A549 (cell line): ENCODE results near the gene ERMAP. TPM values are rescaled to one million over a fixed set of nuclear protein-coding genes. Genes with fewer than 3 reads are reported as not detected.
"Not testable (repeated sequence)": the region's sequence is repeated elsewhere in the genome, so short reads cannot be mapped to it uniquely, and the experiment has no call there.

Experiments
- ATAC-seq, 2 experiments: fragments of 200-7000 bp in 1 of 2; fragments of >200 bp in 1 of 2; cut with Nextera tagmentation in 1 of 2; cut with Tn5 transposase in 1 of 2; 3 replicates each; pipeline versions ENCODE4 v1.8.0 to v1.9.1; 2018 to 2020; ENCODE audit warnings: mild to moderate bottlenecking in 1 of 2, moderate library complexity in 1 of 2
- CTCF ChIA-PET: fragments of 300-600 bp; sonication (Branson Sonifier 250); formaldehyde crosslinking; extraction: SDS; loops from one replicate; lab custom pipeline; 2021; ENCODE audit warnings: antibody characterized with exemption, inconsistent platforms; lab: Yijun Ruan, JAX
- POLR2A ChIA-PET: fragments of 350-600 bp; formaldehyde crosslinking; extraction: SDS; loops from one replicate; lab custom pipeline; 2021; ENCODE audit warnings: antibody characterized with exemption, inconsistent platforms; lab: Yijun Ruan, JAX
- DNase-seq, 2 experiments: peaks; one replicate each; pipeline versions ENCODE4 v3.0.0 to v3.0.0-alpha.2; 2011 to 2016; ENCODE audit warnings: low read depth in 1 of 2, low spot score in 1 of 2
- FAIRE-seq: peaks from 2 replicates; lab custom pipeline; 2011; peaks lifted over from hg19 to GRCh38; lab: Jason Lieb, UNC
- H3K27ac ChIP-seq, 2 experiments: fragments of >200 bp; sonication (Bioruptor Twin); formaldehyde crosslinking; 3 replicates each; pipeline ENCODE4 v1.5.1; 2016 to 2017
- H3K4me1 ChIP-seq: fragments of >200 bp; sonication (Bioruptor Twin); formaldehyde crosslinking; 3 replicates; pipeline ENCODE4 v1.6.1; 2016
- H3K4me2 ChIP-seq: fragments of >200 bp; sonication (Bioruptor Twin); formaldehyde crosslinking; 3 replicates; pipeline ENCODE4 v1.6.1; 2016
- H3K4me3 ChIP-seq: fragments of >200 bp; sonication (Bioruptor Twin); formaldehyde crosslinking; 3 replicates; pipeline ENCODE4 v1.5.1; 2016
- H3K9me3 ChIP-seq: fragments of >200 bp; sonication (Bioruptor Twin); formaldehyde crosslinking; 3 replicates; pipeline ENCODE4 v1.6.1; 2016
- BCL3 ChIP-seq: fragments of >200 bp; sonication (Bioruptor Twin); formaldehyde crosslinking; IDR thresholded peaks from 3 replicates; pipeline ENCODE4 v1.6.1; 2016
- CBX2 ChIP-seq: fragments of 200-600 bp; sonication (generic); IDR thresholded peaks from 2 replicates; pipeline ENCODE4 v1.6.1; 2016; ENCODE audit warnings: low read depth, mild to moderate bottlenecking, borderline replicate concordance
- CTCF ChIP-seq: fragments of >200 bp; sonication (Bioruptor Twin); formaldehyde crosslinking; IDR thresholded peaks from 3 replicates; pipeline ENCODE4 v1.5.1; 2016
- EHF ChIP-seq: fragments of 250-450 bp; sonication (Bioruptor Pico); IDR thresholded peaks from 2 replicates; pipeline ENCODE4 v1.5.0; 2020; ENCODE audit warnings: mild to moderate bottlenecking
- EP300 ChIP-seq, 2 experiments: fragments of >200 bp; sonication (Bioruptor Twin); formaldehyde crosslinking; IDR thresholded peaks; 2 replicates in 1 of 2; 3 replicates in 1 of 2; pipeline ENCODE4 v1.6.1; 2016 to 2017
- ESRRA ChIP-seq: fragments of 150-350 bp; IDR thresholded peaks from 2 replicates; pipeline ENCODE4 v1.6.1; 2014; ENCODE audit warnings: mild to moderate bottlenecking, low read length, borderline replicate concordance
- FOXS1 ChIP-seq: fragments of 250-450 bp; sonication (Bioruptor Pico); IDR thresholded peaks from 2 replicates; pipeline ENCODE4 v1.5.0; 2020; ENCODE audit warnings: mild to moderate bottlenecking, moderate library complexity
- GATA3 ChIP-seq: IDR thresholded peaks from 2 replicates; pipeline ENCODE4 v1.6.1; 2012; ENCODE audit warnings: borderline replicate concordance
- HEYL ChIP-seq: fragments of 250-450 bp; sonication (Bioruptor Pico); IDR thresholded peaks from 2 replicates; pipeline ENCODE4 v1.8.0; 2021; ENCODE audit warnings: mild to moderate bottlenecking, moderate library complexity
- HOXB5 ChIP-seq: fragments of 250-450 bp; sonication (Bioruptor Pico); IDR thresholded peaks from 2 replicates; pipeline ENCODE4 v1.5.0; 2020; ENCODE audit warnings: mild to moderate bottlenecking, moderate library complexity
- KDM5A ChIP-seq: fragments of 200-600 bp; sonication (generic); IDR thresholded peaks from 2 replicates; pipeline ENCODE4 v1.6.1; 2016; ENCODE audit warnings: antibody characterized with exemption, mild to moderate bottlenecking
- MAFK ChIP-seq: fragments of 450-650 bp; IDR thresholded peaks from 2 replicates; pipeline ENCODE4 v1.6.1; 2014; ENCODE audit not compliant: partially characterized antibody
- MYC ChIP-seq: IDR thresholded peaks from 2 replicates; pipeline ENCODE4 v1.6.1; 2012; ENCODE audit warnings: mild to moderate bottlenecking, inconsistent platforms, low read length, improper control_type of control experiment, borderline replicate concordance
- NFE2L2 ChIP-seq: fragments of 150-350 bp; conservative IDR thresholded peaks from 2 replicates; pipeline ENCODE4 v1.6.1; 2014; ENCODE audit warnings: low read length
- NR3C1 ChIP-seq: fragments of >200 bp; sonication (Bioruptor Twin); formaldehyde crosslinking; IDR thresholded peaks from 3 replicates; pipeline ENCODE4 v1.6.1; 2017
- PBX3 ChIP-seq: IDR thresholded peaks from 2 replicates; pipeline ENCODE4 v1.6.1; 2012
- PHF8 ChIP-seq: fragments of 200-600 bp; sonication (generic); IDR thresholded peaks from 2 replicates; pipeline ENCODE4 v1.6.1; 2016; ENCODE audit warnings: low read depth, mild to moderate bottlenecking, antibody characterized with exemption, moderate library complexity, borderline replicate concordance
- TFCP2L1 ChIP-seq: fragments of 250-450 bp; sonication (Bioruptor Pico); IDR thresholded peaks from 2 replicates; pipeline ENCODE4 v1.5.0; 2021; ENCODE audit warnings: mild to moderate bottlenecking
- TP53 ChIP-seq: fragments of 250-450 bp; sonication (Bioruptor Pico); IDR thresholded peaks from 2 replicates; pipeline ENCODE4 v1.5.0; 2021; ENCODE audit warnings: mild to moderate bottlenecking, moderate library complexity
- ZNF302 ChIP-seq: fragments of 250-450 bp; sonication (Bioruptor Pico); IDR thresholded peaks from 2 replicates; pipeline ENCODE4 v1.9.0; 2021; ENCODE audit warnings: inconsistent platforms, mild to moderate bottlenecking, moderate library complexity
- ZSCAN20 ChIP-seq: fragments of 250-450 bp; sonication (Bioruptor Pico); IDR thresholded peaks from 2 replicates; pipeline ENCODE4 v1.8.0; 2022; ENCODE audit warnings: mild to moderate bottlenecking, moderate library complexity
- WGBS: methylation state at CpG from one replicate; pipeline ENCODE4 v1.1.6; 2017; ENCODE audit errors: missing lambda C conversion rate; 5-methylcytosine and 5-hydroxymethylcytosine counted together
- polyA plus RNA-seq, 4 experiments: library from polyadenylated mRNA; depleted of rRNA in 3 of 4; stranded (reverse); fragments of >200 nt; fragmentation: RNase III in 1 of 4; extraction: RNeasy Plus Mini Kit Qiagen cat#74134 plus additional on column Dnase treatment in 1 of 4; gene quantifications; 2 replicates in 3 of 4; 3 replicates in 1 of 4; pipeline ENCODE4 v1.2.3, GENCODE V29; 2011 to 2017

The ERMAP gene
- polyA plus RNA-seq, 2 of the 4 experiments (the other 2 are of a cell fraction), result 5.4 to 10.7 TPM

- FAIRE-seq (no peak), ATAC-seq (no peak), DNase-seq (no peak)
- Histone ChIP-seq H3K4me2 (no peak overlapping the region), H3K9me3 (peaks cover 5% of the 10 kb centered on the region; the same call in 1 of the 3 replicates), H3K4me3 (no peak overlapping the region), H3K27ac (no peak overlapping the region), H3K4me1 (peaks cover 7% of the 10 kb centered on the region; the same call in 2 of the 3 replicates)
- TF ChIP-seq ZNF302 (CRISPR knock-in tag) (no peak), PHF8 (no peak), HOXB5 (CRISPR knock-in tag) (no peak), NFE2L2 (no peak), EHF (CRISPR knock-in tag) (no peak), PBX3 (no peak), GATA3 (no peak), MAFK (no peak), CBX2 (no peak)
- CTCF ChIA-PET, result no interaction called here
- POLR2A ChIA-PET, result no interaction called here
- 94% methylated on average over 5 of the region's 6 CpGs for WGBS
Measured at GRCh38 chr1:42853116-42853884, 36.4 kb downstream of the ERMAP start.

GRCh38 chr1:42856554-42856953 is 39.6 kb downstream of the ERMAP start:
- H3K27ac ChIP-seq, ATAC-seq, H3K9me3 ChIP-seq, FAIRE-seq, H3K4me1 ChIP-seq, H3K4me2 ChIP-seq, H3K4me3 ChIP-seq, CTCF ChIA-PET, DNase-seq, POLR2A ChIA-PET: not testable (repeated sequence)
- WGBS, result 42% methylated on average over 3 of the region's 3 CpGs

- FAIRE-seq, ATAC-seq, H3K27ac ChIP-seq, H3K4me3 ChIP-seq, H3K9me3 ChIP-seq, H3K4me1 ChIP-seq, CTCF ChIA-PET, POLR2A ChIA-PET, H3K4me2 ChIP-seq: not testable (repeated sequence)
- WGBS, result 37% methylated on average over 5 of the region's 5 CpGs
- DNase-seq, result peak in 1 of 2 experiments; percentile 16
Measured at GRCh38 chr1:42859366-42859765, 42.4 kb downstream of the ERMAP start.

- CTCF ChIA-PET, result interaction anchor here (1.0 kb wide), 1 partner anchor 17 kb away, joined by 3 read pairs; no protein-coding TSS in a partner anchor
- Histone ChIP-seq H3K4me3 (no peak overlapping the region), H3K9me3 (no peaks in the 10 kb centered on the region), H3K27ac (no peak overlapping the region), H3K4me2 (no peak overlapping the region), H3K4me1 (peaks cover 10% of the 10 kb centered on the region)
- DNase-seq (no peak), ATAC-seq (peak; percentile 56 to 62; a peak in 4 of 6 replicates), FAIRE-seq (no peak)
- POLR2A ChIA-PET, result no interaction called here
- 52% methylated on average over 4 of the region's 4 CpGs for WGBS
- TF ChIP-seq BCL3 (no peak), KDM5A (no peak), HEYL (CRISPR knock-in tag) (no peak), FOXS1 (CRISPR knock-in tag) (no peak), EP300 (IDR thresholded peaks at IDR 0.05) (no peak), MAFK (no peak), MYC (no peak), TP53 (CRISPR knock-in tag) (no peak), CTCF (no peak), TFCP2L1 (CRISPR knock-in tag) (no peak), ZSCAN20 (no peak), EHF (CRISPR knock-in tag) (no peak), NR3C1 (no peak), ESRRA (no peak)
Measured at GRCh38 chr1:42860339-42861013, 43.6 kb downstream of the ERMAP start.
